Ovary (tissue), 9 donors: ENCODE results near the gene MAK. TPM values are rescaled to one million over a fixed set of nuclear protein-coding genes. Genes with fewer than 3 reads are reported as not detected.

ENCODE experiments used
- DNase-seq, 5 donors: peaks; one replicate each; pipeline ENCODE4 v3.0.0-alpha.2; 2019 to 2020
- H3K27ac ChIP-seq, 2 donors: fragments of 200-600 bp; one replicate each; pipeline versions ENCODE4 v1.5.1 to v1.8.0; 2019 to 2022
- H3K27me3 ChIP-seq: fragments of 200-600 bp; one replicate; pipeline ENCODE4 v1.8.0; 2022
- H3K36me3 ChIP-seq: fragments of 200-600 bp; sonication (generic); one replicate; pipeline ENCODE4 v1.5.1; 2019
- H3K4me1 ChIP-seq: one replicate; pipeline ENCODE4 v1.8.1; 2013; ENCODE audit warnings: mild to moderate bottlenecking, moderate library complexity; ENCODE audit not compliant: insufficient read depth
- H3K4me3 ChIP-seq: fragments of 200-600 bp; sonication (generic); one replicate; pipeline ENCODE4 v1.5.1; 2017
- H3K9me3 ChIP-seq, 2 donors: fragments of 200-600 bp in 1 of 2; sonication (generic) in 1 of 2; one replicate each; pipeline versions ENCODE4 v1.5.1 to v1.8.1; 2013 to 2019; ENCODE audit warnings: mild to moderate bottlenecking in 1 of 2, moderate library complexity in 1 of 2
- EP300 ChIP-seq: sonication (generic); formaldehyde crosslinking; IDR thresholded peaks from one replicate; pipeline ENCODE4 v1.6.1; 2017; ENCODE audit warnings: antibody characterized with exemption
- POLR2A ChIP-seq: fragments of 450-650 bp; IDR thresholded peaks from one replicate; pipeline ENCODE4 v1.6.1; 2017; ENCODE audit warnings: antibody characterized with exemption, mild to moderate bottlenecking, moderate library complexity
- WGBS, 3 donors: extraction: QIAGEN DNeasy Blood & Tissue Kit in 1 of 3; methylation state at CpG; one replicate each; pipeline versions ENCODE4 v1.1.5 to v1.1.7; 2013 to 2017; 5-methylcytosine and 5-hydroxymethylcytosine counted together
- intact Hi-C, 4 donors: fragments of 100-400 bp; cut with DNase I; formaldehyde crosslinking; loops; one replicate each; pipeline versions ENCODE4 v1.11.0 to v1.15.1; 2022 to 2023
- polyA plus RNA-seq, 2 donors: library from polyadenylated mRNA; stranded (reverse); fragments of 200-250 nt in 1 of 2; fragments of 350-450 nt in 1 of 2; fragmentation: Illumina TruSeq in 1 of 2; extraction: RNeasy Lipid Tissue Mini Kit (QIAGEN cat#74804) in 1 of 2; gene quantifications; one replicate each; pipeline ENCODE4 v1.2.3, GENCODE V29; 2013 to 2014
- total RNA-seq, 7 donors: library from RNA; depleted of rRNA in 2 of 7; stranded (reverse); fragments of >200 nt in 2 of 7; fragmentation: NEBNext Ultra II Directional in 3 of 7; extraction: Animal tissue kit (Norgen Biotek cat#: 25700) in 3 of 7; gene quantifications; one replicate each; pipeline versions ENCODE4 v1.1.0 to v1.2.4, GENCODE V29; 2016 to 2023
- TF ChIP-seq, protein P1 (sequence below), 3 donors: fragments of 450-650 bp in 2 of 3; fragments of 200-600 bp in 1 of 3; IDR thresholded peaks; one replicate each; pipeline versions ENCODE4 v1.5.1 to v1.8.0; 2016 to 2022; ENCODE audit warnings: antibody characterized with exemption in 3 of 3, mild to moderate bottlenecking in 1 of 3
- donor health status: DM: no; HTN: no; CAD: no; lungs with moderate emphysema.
- donor health status: DM: no; HTN: no; CAD: no.
- donor health status: Bipolar disorder and iron deficiency.
- donor health status: DM: yes; HTN: yes; CAD: no.
- donor health status: DM: no; HTN: no; CAD: no.
- donor health status: DM: yes; HTN: yes; CAD: no.

The MAK gene
- total and polyA plus RNA-seq, 9 donors = 0.06 to 4.8 (median 0.25) TPM; not detected in 3

DNA sequence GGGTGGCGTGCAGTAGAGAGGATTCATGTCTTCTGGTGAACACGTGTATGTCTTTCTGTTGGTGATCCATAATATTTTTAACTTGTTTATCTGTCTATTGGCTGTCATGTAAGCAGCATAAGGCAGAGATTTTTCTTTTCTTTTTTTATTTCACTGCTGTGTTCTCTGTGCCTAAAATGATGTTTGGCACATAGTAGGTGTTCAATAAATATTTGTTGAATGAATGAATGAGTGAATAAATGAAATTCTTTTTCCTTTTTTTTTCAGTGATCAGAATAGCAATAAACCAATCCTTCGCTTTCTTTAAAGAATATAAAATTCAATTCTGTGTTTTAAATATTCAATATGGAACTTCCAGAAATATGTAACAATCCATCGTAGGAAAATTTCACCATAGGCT lies 30.0 kb downstream of the MAK start:
- Histone ChIP-seq H3K4me1 (no peaks in the 10 kb centered on the region), H3K9me3 (no peaks in the 10 kb centered on the region), H3K27me3 (no peaks in the 10 kb centered on the region), H3K4me3 (no peak overlapping the region), H3K27ac (no peak overlapping the region), H3K36me3 (no peaks in the 10 kb centered on the region)
- intact Hi-C loops = no loop called here
- DNase-seq = no peak
- 92 to 95% (median 93%) methylated on average over 4 of the region's 4 CpGs for WGBS, 3 donors
- no peak for TF ChIP-seq POLR2A
- no peak for TF ChIP-seq EP300
- TF ChIP-seq, protein P1, sequence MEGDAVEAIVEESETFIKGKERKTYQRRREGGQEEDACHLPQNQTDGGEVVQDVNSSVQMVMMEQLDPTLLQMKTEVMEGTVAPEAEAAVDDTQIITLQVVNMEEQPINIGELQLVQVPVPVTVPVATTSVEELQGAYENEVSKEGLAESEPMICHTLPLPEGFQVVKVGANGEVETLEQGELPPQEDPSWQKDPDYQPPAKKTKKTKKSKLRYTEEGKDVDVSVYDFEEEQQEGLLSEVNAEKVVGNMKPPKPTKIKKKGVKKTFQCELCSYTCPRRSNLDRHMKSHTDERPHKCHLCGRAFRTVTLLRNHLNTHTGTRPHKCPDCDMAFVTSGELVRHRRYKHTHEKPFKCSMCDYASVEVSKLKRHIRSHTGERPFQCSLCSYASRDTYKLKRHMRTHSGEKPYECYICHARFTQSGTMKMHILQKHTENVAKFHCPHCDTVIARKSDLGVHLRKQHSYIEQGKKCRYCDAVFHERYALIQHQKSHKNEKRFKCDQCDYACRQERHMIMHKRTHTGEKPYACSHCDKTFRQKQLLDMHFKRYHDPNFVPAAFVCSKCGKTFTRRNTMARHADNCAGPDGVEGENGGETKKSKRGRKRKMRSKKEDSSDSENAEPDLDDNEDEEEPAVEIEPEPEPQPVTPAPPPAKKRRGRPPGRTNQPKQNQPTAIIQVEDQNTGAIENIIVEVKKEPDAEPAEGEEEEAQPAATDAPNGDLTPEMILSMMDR (IDR thresholded peaks at IDR 0.05) = no peak

DNA sequence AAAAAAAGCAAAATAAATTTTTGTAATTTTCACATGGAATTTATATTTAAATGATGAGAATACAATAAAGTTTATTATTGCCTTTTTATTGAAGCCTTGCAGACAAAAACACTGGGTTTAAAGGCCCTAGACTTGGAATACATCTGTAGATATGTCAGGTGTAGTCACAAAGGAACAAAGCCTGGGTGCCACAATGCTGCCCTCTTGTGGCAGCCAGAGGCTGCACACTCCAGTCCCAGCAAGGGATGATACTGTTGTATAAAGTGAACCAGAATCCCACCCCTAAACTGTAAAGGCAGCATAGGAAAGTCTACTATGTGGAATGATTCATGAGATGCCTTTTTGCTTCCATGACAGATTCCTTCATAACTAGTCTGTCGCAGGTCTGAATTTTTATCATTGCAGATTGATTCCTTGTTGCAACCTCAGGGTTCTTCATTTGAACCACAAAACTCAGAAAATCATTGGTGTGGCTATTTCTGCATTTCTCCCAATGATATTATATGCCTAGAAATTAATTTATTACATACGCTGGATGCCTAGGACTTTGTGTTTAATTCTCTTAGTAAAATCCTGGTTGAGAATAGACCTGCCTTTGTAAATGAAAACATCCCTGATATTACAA lies 37.0 kb downstream of the MAK start:
- TF ChIP-seq, protein P1 (IDR thresholded peaks at IDR 0.05) = peak; percentile 65 to 78 (median 77)
- TF ChIP-seq POLR2A = no peak
- Histone ChIP-seq H3K4me1 (no peaks in the 10 kb centered on the region), H3K27me3 (no peaks in the 10 kb centered on the region), H3K36me3 (no peaks in the 10 kb centered on the region), H3K4me3 (no peak overlapping the region), H3K27ac (no peak overlapping the region), H3K9me3 (no peaks in the 10 kb centered on the region)
- peak; percentile 24 to 67 (median 48) for DNase-seq
- intact Hi-C loops = no loop called here
- WGBS, 3 donors = 49 to 54% (median 51%) methylated on average over 2 of the region's 2 CpGs

DNA sequence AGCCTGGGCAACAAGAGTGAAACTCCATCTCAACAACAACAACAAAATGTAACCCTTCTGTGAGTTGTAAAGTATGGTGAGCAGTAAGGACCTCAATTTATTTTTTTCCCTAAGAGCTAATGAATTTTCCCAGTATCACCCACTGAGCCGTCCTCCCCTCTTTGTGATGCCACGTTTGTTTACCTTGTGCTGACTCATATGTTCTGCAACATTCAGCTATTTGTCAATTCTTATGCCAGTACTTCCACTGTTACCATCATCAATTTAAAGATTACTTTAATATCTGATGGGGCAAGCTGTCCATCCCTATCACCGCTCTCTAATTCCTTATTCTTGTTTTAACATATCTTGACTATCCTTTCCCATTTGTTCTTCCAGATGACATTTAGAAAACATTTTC lies 37.5 kb downstream of the MAK start:
- 62 to 79% (median 73%) methylated on average over 3 of the region's 3 CpGs for WGBS, 3 donors
- H3K9me3 ChIP-seq = no peaks in the 10 kb centered on the region
- H3K4me1 ChIP-seq = no peaks in the 10 kb centered on the region
- H3K27ac ChIP-seq = no peak overlapping the region
- DNase-seq = no peak
- H3K4me3 ChIP-seq = no peak overlapping the region
- TF ChIP-seq EP300 (no peak), POLR2A (no peak)
- TF ChIP-seq, protein P1 (IDR thresholded peaks at IDR 0.05) = no peak
- H3K36me3 ChIP-seq = no peaks in the 10 kb centered on the region
- no peaks in the 10 kb centered on the region for H3K27me3 ChIP-seq
- intact Hi-C loops = no loop called here

DNA sequence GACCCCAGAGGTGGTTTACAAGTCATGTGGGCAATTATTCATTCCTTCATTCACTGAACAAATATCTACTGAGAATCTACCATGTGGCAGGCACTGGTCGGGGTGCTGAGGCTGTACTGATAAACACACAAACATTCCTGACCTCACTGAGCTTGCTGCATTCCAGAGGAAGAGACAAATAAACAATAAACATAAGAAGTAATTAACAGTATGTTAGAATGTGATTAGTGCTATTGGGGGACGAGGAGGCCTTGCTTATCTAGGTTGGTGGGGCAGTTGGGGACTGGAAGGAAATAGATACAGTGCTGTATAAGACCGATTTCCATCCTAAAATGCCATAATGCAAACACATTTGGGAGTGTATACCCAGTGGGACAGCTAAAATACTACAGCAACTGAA lies 44.1 kb downstream of the MAK start:
- WGBS, 3 donors = 57 to 62% (median 59%) methylated on average over 3 of the region's 3 CpGs

More for the DNA sequence above, 44.1 kb downstream of the MAK start:
- Histone ChIP-seq H3K4me1 (no peaks in the 10 kb centered on the region), H3K4me3 (no peak overlapping the region), H3K27ac (no peak overlapping the region), H3K36me3 (no peaks in the 10 kb centered on the region), H3K9me3 (no peaks in the 10 kb centered on the region), H3K27me3 (no peaks in the 10 kb centered on the region)
- TF ChIP-seq POLR2A = no peak
- TF ChIP-seq, protein P1 (IDR thresholded peaks at IDR 0.05) = no peak
- TF ChIP-seq EP300 = no peak
- intact Hi-C loops = no loop called here
- no peak for DNase-seq
